ENCODE results near the gene C16orf86.

Gene C16orf86

GRCh38 chr16:67709050-67709449, 42.4 kb downstream of the C16orf86 start:
- Mint-ChIP-seq H3K4me1 (ENCODE audit: low read depth) (peaks cover 30% of the 10 kb centered on the region), H3K4me3 (no peak overlapping the region), H3K27ac (no peak overlapping the region), H3K27me3 (no peaks in the 10 kb centered on the region), H3K36me3 (ENCODE audit: low read depth) (peaks cover 18% of the 10 kb centered on the region), H3K9me3 (no peaks in the 10 kb centered on the region)
- no peak for DNase-seq

GRCh38 chr16:67710607-67711006, 44.0 kb downstream of the C16orf86 start:
- no peaks in the 10 kb centered on the region for H3K9me3 Mint-ChIP-seq
- DNase-seq, result no peak
- H3K27me3 Mint-ChIP-seq, result no peaks in the 10 kb centered on the region
- no peak overlapping the region for H3K4me3 Mint-ChIP-seq
- H3K4me1 Mint-ChIP-seq (ENCODE audit: low read depth), result peaks cover 19% of the 10 kb centered on the region
- H3K36me3 Mint-ChIP-seq (ENCODE audit: low read depth), result peaks cover 20% of the 10 kb centered on the region
- no peak overlapping the region for H3K27ac Mint-ChIP-seq

GRCh38 chr16:67713647-67714273, 47.1 kb downstream of the C16orf86 start:
- H3K4me1 Mint-ChIP-seq (ENCODE audit: low read depth), result peaks cover 37% of the 10 kb centered on the region
- no peak overlapping the region for H3K27ac Mint-ChIP-seq
- no peaks in the 10 kb centered on the region for H3K9me3 Mint-ChIP-seq
- peaks cover 37% of the 10 kb centered on the region for H3K36me3 Mint-ChIP-seq (ENCODE audit: low read depth)
- H3K4me3 Mint-ChIP-seq, result no peak overlapping the region
- DNase-seq, result no peak
- no peaks in the 10 kb centered on the region for H3K27me3 Mint-ChIP-seq

- H3K4me1 Mint-ChIP-seq (ENCODE audit: low read depth), result peaks cover 37% of the 10 kb centered on the region
These were observed 47.9 kb downstream of the C16orf86 start for GRCh38 chr16:67714522-67714921.

GRCh38 chr16:67716097-67716496, 49.5 kb downstream of the C16orf86 start:
- Mint-ChIP-seq H3K27ac (no peak overlapping the region), H3K27me3 (no peaks in the 10 kb centered on the region), H3K36me3 (ENCODE audit: low read depth) (peaks cover 38% of the 10 kb centered on the region), H3K4me3 (no peak overlapping the region), H3K4me1 (ENCODE audit: low read depth) (peaks cover 51% of the 10 kb centered on the region), H3K9me3 (no peaks in the 10 kb centered on the region)
- DNase-seq, result no peak

More at GRCh38 chr16:67714522-67714921, 47.9 kb downstream of the C16orf86 start:
- H3K27me3 Mint-ChIP-seq, result no peaks in the 10 kb centered on the region
- no peak overlapping the region for H3K27ac Mint-ChIP-seq
- H3K4me3 Mint-ChIP-seq, result no peak overlapping the region
- peaks cover 40% of the 10 kb centered on the region for H3K36me3 Mint-ChIP-seq (ENCODE audit: low read depth)
- no peaks in the 10 kb centered on the region for H3K9me3 Mint-ChIP-seq
- DNase-seq, result no peak

All from activated T-cell treated with anti-CD3 and anti-CD28 coated beads, Interleukin-2, amount 50 U/mL, for 24 hours (primary cell).